Suppressor macrophage (primary cell): ENCODE measurements around the gene TMEM132C.

Source experiments
- DNase-seq, 4 experiments: peaks; one replicate each; pipeline ENCODE4 v3.0.0-alpha.2; 2020 to 2022

The TMEM132C gene

GRCh38 chr12:128288896-128289295 lies 21.9 kb downstream of the TMEM132C start:
- no peak for DNase-seq

- no peak for DNase-seq
These were observed 24.0 kb downstream of the TMEM132C start for GRCh38 chr12:128290938-128291337.

GRCh38 chr12:128298091-128298748 lies 31.2 kb downstream of the TMEM132C start:
- no peak for DNase-seq

- DNase-seq: no peak
These were observed 38.4 kb downstream of the TMEM132C start for GRCh38 chr12:128305336-128305892.

- no peak for DNase-seq
These were observed 40.8 kb downstream of the TMEM132C start for GRCh38 chr12:128307791-128308190.

GRCh38 chr12:128312661-128313060 lies 45.7 kb downstream of the TMEM132C start:
- no peak for DNase-seq

GRCh38 chr12:128313931-128314330 lies 47.0 kb downstream of the TMEM132C start:
- no peak for DNase-seq

GRCh38 chr12:128314611-128315010 lies 47.6 kb downstream of the TMEM132C start:
- DNase-seq: no peak

- no peak for DNase-seq
These were observed 49.1 kb downstream of the TMEM132C start for GRCh38 chr12:128316078-128316477.

- no peak for DNase-seq
These were observed 50.1 kb downstream of the TMEM132C start for GRCh38 chr12:128316973-128317526.

GRCh38 chr12:128318341-128318740 lies 51.4 kb downstream of the TMEM132C start:
- DNase-seq: no peak

- no peak for DNase-seq
These were observed 52.0 kb downstream of the TMEM132C start for GRCh38 chr12:128318946-128319345.

GRCh38 chr12:128322341-128322740 lies 55.4 kb downstream of the TMEM132C start:
- DNase-seq: no peak

GRCh38 chr12:128323145-128323920 lies 56.4 kb downstream of the TMEM132C start:
- DNase-seq: no peak

GRCh38 chr12:128325646-128326045 lies 58.7 kb downstream of the TMEM132C start:
- no peak for DNase-seq

GRCh38 chr12:128326406-128326805 lies 59.4 kb downstream of the TMEM132C start:
- no peak for DNase-seq

GRCh38 chr12:128328961-128329360 lies 62.0 kb downstream of the TMEM132C start:
- no peak for DNase-seq

GRCh38 chr12:128336204-128337070 lies 69.5 kb downstream of the TMEM132C start:
- no peak for DNase-seq

- DNase-seq: no peak
These were observed 70.0 kb downstream of the TMEM132C start for GRCh38 chr12:128337071-128337345.

- DNase-seq: no peak
These were observed 70.6 kb downstream of the TMEM132C start for GRCh38 chr12:128337431-128338170.

GRCh38 chr12:128338386-128339125 lies 71.6 kb downstream of the TMEM132C start:
- no peak for DNase-seq
